HG02840 (cell line): ENCODE data around the gene DDX5.

Experiments
- ATAC-seq: cut with Tn5 transposase; IDR thresholded peaks from one replicate; pipeline ENCODE4 v1.9.1; 2021; ENCODE audit warnings: mild to moderate bottlenecking, moderate library complexity, moderate number of reproducible peaks; ENCODE audit not compliant: unreplicated experiment, low FRiP score

DDX5 gene

DNA sequence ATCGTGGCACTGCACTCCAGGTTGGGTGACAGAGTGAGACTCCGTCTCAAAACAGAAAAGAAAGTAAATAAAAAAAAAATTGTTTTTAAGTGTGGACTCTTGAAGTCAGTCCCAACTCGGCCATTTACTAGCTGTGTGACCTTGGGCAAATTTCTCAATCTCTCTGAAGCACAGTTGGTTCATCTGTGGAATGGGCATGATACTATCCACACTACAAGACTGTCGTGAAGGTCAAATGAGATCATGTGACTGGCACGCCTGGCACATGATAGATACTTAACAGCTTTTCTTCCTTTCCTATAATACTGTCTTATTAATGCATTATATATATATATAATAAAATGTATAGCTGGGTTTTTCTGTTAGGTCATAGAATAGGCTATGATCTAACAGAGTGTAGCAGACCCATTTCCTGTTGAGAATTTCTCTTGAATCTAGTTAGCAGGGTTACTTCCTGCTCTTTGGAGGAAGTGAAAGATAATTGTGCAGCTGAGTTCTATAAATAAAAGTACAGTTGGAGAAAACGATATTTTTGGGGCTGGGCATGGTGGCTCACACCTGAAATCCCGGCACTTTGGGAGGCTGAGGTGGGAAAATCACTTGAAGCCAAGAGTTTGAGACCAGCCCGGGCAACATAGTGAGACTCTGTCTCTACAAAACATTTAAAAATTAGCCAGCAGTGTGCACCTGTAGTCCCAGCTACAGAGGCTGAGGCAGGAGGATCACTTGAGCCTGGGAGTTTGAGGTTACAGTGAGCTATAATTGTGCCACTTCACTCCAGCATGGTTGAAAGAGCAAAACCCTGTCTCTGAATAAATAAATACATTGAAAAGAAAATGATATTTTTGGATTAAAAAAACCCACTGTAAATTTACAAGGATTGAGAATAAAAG is 49.9 kb downstream of the DDX5 start:
- no peak for ATAC-seq

DNA sequence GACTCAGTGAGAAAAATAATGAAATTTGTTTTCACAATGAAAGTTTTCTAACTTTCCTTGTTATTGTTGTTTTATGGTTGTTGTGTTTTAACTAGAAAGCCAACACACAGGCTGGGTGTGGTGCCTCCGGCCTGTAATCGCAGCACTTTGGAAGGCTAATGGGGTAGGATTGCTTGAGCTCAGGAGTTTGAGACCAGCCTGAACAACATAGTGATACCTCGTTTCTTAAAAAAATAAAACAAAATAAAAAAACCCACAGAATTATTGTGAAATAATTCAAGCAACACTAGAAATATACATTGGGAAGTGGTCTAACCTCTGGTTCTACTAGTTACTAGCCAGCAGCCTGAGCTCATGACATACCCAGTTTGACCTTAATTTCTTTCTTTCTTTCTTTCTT is 56.5 kb downstream of the DDX5 start:
- no peak for ATAC-seq

DNA sequence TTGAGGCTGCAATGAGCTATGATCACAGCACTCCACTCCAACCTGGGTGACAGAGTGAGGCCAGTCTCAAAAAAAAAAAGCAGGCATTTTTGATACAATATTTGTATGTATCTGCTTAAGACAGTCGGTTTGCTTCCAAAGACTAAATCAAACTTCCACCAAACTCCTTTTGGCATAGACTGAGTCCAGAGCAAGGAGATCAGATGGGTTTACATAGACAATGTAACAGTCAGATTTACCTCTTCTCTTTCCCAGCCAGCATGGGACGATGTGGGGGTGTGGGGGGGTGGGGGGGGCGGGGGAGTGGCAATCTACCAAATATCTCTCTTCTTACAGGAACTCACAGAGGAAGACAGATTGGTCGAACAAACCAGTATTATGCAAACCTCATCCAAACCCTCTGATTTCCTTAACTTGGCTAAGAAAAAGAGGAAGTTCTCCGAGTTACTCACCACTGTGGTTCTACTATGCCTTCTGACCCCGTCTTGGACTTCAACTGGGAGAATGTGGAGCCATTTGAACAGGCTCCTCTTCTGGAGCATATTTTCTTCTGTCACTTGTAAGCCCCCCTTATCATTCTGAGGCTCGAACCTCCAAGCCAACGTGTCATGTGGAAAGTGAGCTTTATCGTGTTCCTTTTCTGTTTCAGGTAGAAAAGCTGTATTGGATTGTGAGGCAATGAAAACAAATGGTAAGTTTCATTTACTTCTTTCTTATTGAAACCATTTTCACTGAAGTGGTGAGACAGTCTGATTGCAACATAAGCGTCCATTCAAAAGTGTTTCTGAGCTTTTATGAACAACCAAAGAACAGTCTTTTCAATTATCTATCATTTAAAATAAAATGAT is 57.2 kb downstream of the DDX5 start, which contains the start of gene MILR1:
Gene MILR1 (plus strand): TSS at position 451 of the 848 bp plus-strand sequence. CDS start 54 bp downstream, at position 505.
- ATAC-seq = no peak
